ENCODE results near the gene PACSIN3. TPM values are rescaled to one million over a fixed set of nuclear protein-coding genes. Genes with fewer than 3 reads are reported as not detected.

Gene PACSIN3
- total RNA-seq, 4 donors from 2014 or later: 42.5 to 59.3 (median 53.5) TPM

DNA sequence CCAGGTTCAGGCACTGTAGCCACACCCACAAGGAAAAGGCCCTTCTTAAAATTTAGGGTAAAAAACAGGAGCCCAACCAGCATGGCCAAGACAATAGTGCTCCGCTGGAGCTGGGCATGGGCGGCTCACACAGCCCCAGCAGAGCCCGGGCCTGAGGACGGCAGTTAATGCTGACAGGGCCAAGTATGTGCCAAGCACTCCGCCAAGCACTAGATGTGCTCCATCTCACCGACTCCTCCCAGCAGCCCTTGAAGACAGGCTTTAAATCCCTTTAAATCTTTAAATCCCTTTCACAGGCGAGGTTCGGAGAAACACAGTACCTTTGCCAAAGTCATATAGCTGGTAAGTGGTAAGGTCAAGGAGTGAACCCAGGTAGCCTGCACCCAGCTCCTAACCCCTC lies 14.4 kb downstream of the PACSIN3 start:
- WGBS: 56% methylated on average over 8 of the region's 8 CpGs
- Histone ChIP-seq H3K27me3 (no peaks in the 10 kb centered on the region), H3K27ac (no peak overlapping the region), H3K9me3 (no peaks in the 10 kb centered on the region), H3K4me3 (no peak overlapping the region), H3K36me3 (peaks cover 79% of the 10 kb centered on the region), H3K4me1 (peaks cover 16% of the 10 kb centered on the region)
- no peak for TF ChIP-seq POLR2AphosphoS5 (IDR thresholded peaks at IDR 0.05)
- TF ChIP-seq, protein P1, sequence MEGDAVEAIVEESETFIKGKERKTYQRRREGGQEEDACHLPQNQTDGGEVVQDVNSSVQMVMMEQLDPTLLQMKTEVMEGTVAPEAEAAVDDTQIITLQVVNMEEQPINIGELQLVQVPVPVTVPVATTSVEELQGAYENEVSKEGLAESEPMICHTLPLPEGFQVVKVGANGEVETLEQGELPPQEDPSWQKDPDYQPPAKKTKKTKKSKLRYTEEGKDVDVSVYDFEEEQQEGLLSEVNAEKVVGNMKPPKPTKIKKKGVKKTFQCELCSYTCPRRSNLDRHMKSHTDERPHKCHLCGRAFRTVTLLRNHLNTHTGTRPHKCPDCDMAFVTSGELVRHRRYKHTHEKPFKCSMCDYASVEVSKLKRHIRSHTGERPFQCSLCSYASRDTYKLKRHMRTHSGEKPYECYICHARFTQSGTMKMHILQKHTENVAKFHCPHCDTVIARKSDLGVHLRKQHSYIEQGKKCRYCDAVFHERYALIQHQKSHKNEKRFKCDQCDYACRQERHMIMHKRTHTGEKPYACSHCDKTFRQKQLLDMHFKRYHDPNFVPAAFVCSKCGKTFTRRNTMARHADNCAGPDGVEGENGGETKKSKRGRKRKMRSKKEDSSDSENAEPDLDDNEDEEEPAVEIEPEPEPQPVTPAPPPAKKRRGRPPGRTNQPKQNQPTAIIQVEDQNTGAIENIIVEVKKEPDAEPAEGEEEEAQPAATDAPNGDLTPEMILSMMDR (IDR thresholded peaks at IDR 0.05): no peak
- TF ChIP-seq EP300 (IDR thresholded peaks at IDR 0.05): no peak
- no peak for TF ChIP-seq POLR2A (IDR thresholded peaks at IDR 0.05)
- no peak for DNase-seq (ENCODE audit: low spot score in 2 of 2)

DNA sequence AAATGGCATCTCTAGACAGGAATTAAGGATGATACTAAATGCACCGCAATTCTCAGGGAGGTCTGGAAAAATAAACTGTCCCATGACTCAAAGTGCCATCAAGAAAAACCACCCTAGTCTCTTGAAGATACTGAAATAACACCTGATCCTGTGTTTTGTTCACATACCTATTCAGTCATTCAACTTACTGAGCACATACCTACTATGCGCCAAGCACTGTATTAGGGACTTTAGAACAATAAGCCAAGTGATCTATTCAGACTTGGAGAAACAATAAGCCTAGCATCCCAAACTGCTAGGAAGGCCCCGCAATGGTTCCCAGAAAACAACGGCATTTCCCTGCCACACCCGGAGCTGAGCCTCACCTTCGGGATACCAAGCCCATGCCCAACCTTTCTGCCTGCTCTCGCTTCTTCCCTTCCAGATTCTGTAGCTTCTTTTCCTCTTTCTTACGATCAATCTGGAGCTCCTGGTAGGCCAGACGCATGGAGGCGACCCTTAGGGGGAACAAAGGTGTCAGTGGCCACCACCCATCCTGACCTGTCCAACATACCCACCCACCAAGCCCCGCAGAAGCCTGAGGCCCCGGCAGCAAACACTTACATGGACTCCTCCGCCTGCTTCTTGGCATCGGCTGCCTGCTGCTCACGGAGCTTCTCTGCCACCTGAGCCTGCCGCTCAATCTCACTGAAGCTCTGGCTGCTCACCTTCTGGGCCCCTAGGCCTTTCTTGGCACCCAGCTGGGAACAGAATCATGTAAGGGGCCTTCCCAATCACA lies 15.0 kb downstream of the PACSIN3 start:
- Histone ChIP-seq H3K4me3 (no peak overlapping the region), H3K4me1 (peaks cover 15% of the 10 kb centered on the region), H3K27ac (no peak overlapping the region), H3K27me3 (no peaks in the 10 kb centered on the region), H3K36me3 (peaks cover 86% of the 10 kb centered on the region), H3K9me3 (no peaks in the 10 kb centered on the region)
- DNase-seq (ENCODE audit: low spot score in 2 of 2): no peak
- TF ChIP-seq POLR2A (IDR thresholded peaks at IDR 0.05) (no peak), POLR2AphosphoS5 (IDR thresholded peaks at IDR 0.05) (no peak), EP300 (IDR thresholded peaks at IDR 0.05) (no peak)
- TF ChIP-seq, protein P1 (IDR thresholded peaks at IDR 0.05): no peak
- 88% methylated on average over 16 of the region's 16 CpGs for WGBS

DNA sequence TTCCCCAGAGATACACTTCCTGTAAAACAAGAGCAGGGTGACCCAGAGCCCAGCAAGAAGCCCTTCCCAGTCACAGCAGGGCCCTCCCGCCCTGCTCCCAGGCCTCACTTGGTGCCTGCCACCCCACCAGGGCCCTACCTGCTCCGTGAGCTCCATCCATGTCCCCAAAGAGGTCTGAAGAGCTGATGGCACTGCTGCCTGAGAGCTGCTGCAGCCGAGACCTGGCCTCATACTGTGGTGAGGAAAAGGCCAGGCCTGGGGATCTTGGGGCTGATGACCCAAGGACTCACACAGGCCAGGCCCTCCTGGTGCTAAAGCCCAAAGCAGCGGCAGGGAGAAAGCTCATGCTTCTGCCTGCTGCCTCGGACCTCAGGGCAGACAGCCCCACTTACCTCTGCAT lies 19.9 kb downstream of the PACSIN3 start:
- DNase-seq (ENCODE audit: low spot score in 2 of 2): no peak
- Histone ChIP-seq H3K36me3 (peaks cover 81% of the 10 kb centered on the region), H3K4me1 (peaks cover 9% of the 10 kb centered on the region), H3K9me3 (no peaks in the 10 kb centered on the region), H3K27me3 (no peaks in the 10 kb centered on the region), H3K4me3 (no peak overlapping the region), H3K27ac (no peak overlapping the region)
- TF ChIP-seq EP300 (IDR thresholded peaks at IDR 0.05) (no peak), POLR2A (IDR thresholded peaks at IDR 0.05) (no peak), POLR2AphosphoS5 (IDR thresholded peaks at IDR 0.05) (no peak)
- TF ChIP-seq, protein P1 (IDR thresholded peaks at IDR 0.05): no peak
- WGBS: 94% methylated on average over 2 of the region's 5 CpGs

- Histone ChIP-seq H3K27me3 (no peaks in the 10 kb centered on the region), H3K9me3 (no peaks in the 10 kb centered on the region), H3K4me3 (no peak overlapping the region), H3K27ac (no peak overlapping the region), H3K36me3 (peaks cover 71% of the 10 kb centered on the region), H3K4me1 (peaks cover 9% of the 10 kb centered on the region)
- no peak for DNase-seq (ENCODE audit: low spot score in 2 of 2)
- TF ChIP-seq, protein P1 (IDR thresholded peaks at IDR 0.05): no peak
- no peak for TF ChIP-seq POLR2A (IDR thresholded peaks at IDR 0.05)
- no peak for TF ChIP-seq POLR2AphosphoS5 (IDR thresholded peaks at IDR 0.05)
- no peak for TF ChIP-seq EP300 (IDR thresholded peaks at IDR 0.05)
- WGBS: 84% methylated on average over 16 of the region's 16 CpGs
These were observed 20.9 kb downstream of the PACSIN3 start for GRCh38 chr11:47165253-47165840.

GRCh38 chr11:47164321-47164720 lies 21.9 kb downstream of the PACSIN3 start:
- H3K4me3 ChIP-seq: no peak overlapping the region
- no peak overlapping the region for H3K27ac ChIP-seq
- H3K4me1 ChIP-seq: peaks cover 9% of the 10 kb centered on the region
- H3K27me3 ChIP-seq: no peaks in the 10 kb centered on the region
- DNase-seq (ENCODE audit: low spot score in 2 of 2): no peak
- H3K9me3 ChIP-seq: no peaks in the 10 kb centered on the region
- TF ChIP-seq POLR2AphosphoS5 (IDR thresholded peaks at IDR 0.05) (no peak), EP300 (IDR thresholded peaks at IDR 0.05) (no peak), POLR2A (IDR thresholded peaks at IDR 0.05) (no peak)
- TF ChIP-seq, protein P1 (IDR thresholded peaks at IDR 0.05): no peak
- peaks cover 63% of the 10 kb centered on the region for H3K36me3 ChIP-seq
- WGBS: 43% methylated on average over 4 of the region's 4 CpGs
